OCI-LY7 (cell line): ENCODE measurements around the gene ENPP7. TPM values are rescaled to one million over a fixed set of nuclear protein-coding genes. Genes with fewer than 3 reads are reported as not detected.

ENCODE experiments used
- BruUV-seq: library from RNA; stranded (reverse); fragments of 400-500 nt; replicated peaks from 2 replicates; lab custom pipeline; 2021; lab: Mats Ljungman, UMichigan
- CTCF ChIA-PET: fragments of 300-600 bp; sonication (Branson Sonifier 250); formaldehyde crosslinking; loops from one replicate; lab custom pipeline; 2022; ENCODE audit warnings: antibody characterized with exemption; ENCODE audit not compliant: unreplicated experiment; lab: Charles Lee
- POLR2A ChIA-PET: fragments of 300-600 bp; sonication (Branson Sonifier 250); formaldehyde crosslinking; loops from one replicate; lab custom pipeline; 2022; ENCODE audit warnings: antibody characterized with exemption; lab: Charles Lee
- DNase-seq: peaks from one replicate; pipeline ENCODE4 v3.0.0-alpha.2; 2015; ENCODE audit warnings: low spot score
- H2AFZ ChIP-seq: fragments of 200-600 bp; sonication (generic), shearing (Covaris generic); 2 replicates; pipeline ENCODE4 v1.6.1; 2014; ENCODE audit warnings: mild to moderate bottlenecking, antibody characterized with exemption, low read length, moderate library complexity
- H3K27ac ChIP-seq: fragments of 200-600 bp; sonication (generic); 2 replicates; pipeline ENCODE4 v1.5.1; 2014; ENCODE audit warnings: mixed run types, low read depth, mild to moderate bottlenecking, moderate library complexity, low read length, inconsistent platforms; ENCODE audit not compliant: poor library complexity, severe bottlenecking
- H3K36me3 ChIP-seq: fragments of 200-600 bp; sonication (generic); 2 replicates; pipeline ENCODE4 v1.6.1; 2014; ENCODE audit warnings: mild to moderate bottlenecking, antibody characterized with exemption, low read length, moderate library complexity, mixed read lengths; ENCODE audit not compliant: insufficient read depth
- H3K4me1 ChIP-seq: fragments of 200-600 bp; sonication (generic); 2 replicates; pipeline ENCODE4 v1.5.1; 2014; ENCODE audit warnings: mild to moderate bottlenecking, low read length; ENCODE audit not compliant: insufficient read depth, poor library complexity, severe bottlenecking
- H3K4me2 ChIP-seq: fragments of 200-600 bp; sonication (generic); 2 replicates; pipeline ENCODE4 v1.6.1; 2014; ENCODE audit warnings: mild to moderate bottlenecking, low read length
- H3K4me3 ChIP-seq: fragments of 200-600 bp; sonication (generic); 2 replicates; pipeline ENCODE4 v1.5.1; 2014; ENCODE audit warnings: mild to moderate bottlenecking, low read depth, low read length; ENCODE audit not compliant: poor library complexity, severe bottlenecking
- H3K79me2 ChIP-seq: fragments of 200-600 bp; sonication (generic); 2 replicates; pipeline ENCODE4 v1.6.1; 2016; ENCODE audit warnings: low read depth, mild to moderate bottlenecking, low read length, moderate library complexity, mixed read lengths; ENCODE audit not compliant: insufficient read depth
- H3K9me2 ChIP-seq: fragments of 200-600 bp; sonication (generic); 2 replicates; pipeline ENCODE4 v1.6.1; 2016; ENCODE audit warnings: mild to moderate bottlenecking, low read length, mixed read lengths; ENCODE audit not compliant: insufficient read depth
- H3K9me3 ChIP-seq: fragments of 200-600 bp; sonication (generic); 2 replicates; pipeline ENCODE4 v1.6.1; 2014; ENCODE audit warnings: mild to moderate bottlenecking, mixed run types, low read length, mixed read lengths
- H4K20me1 ChIP-seq: fragments of 200-600 bp; sonication (generic); 2 replicates; pipeline ENCODE4 v1.6.1; 2014; ENCODE audit warnings: mild to moderate bottlenecking, antibody characterized with exemption, low read length, moderate library complexity, mixed read lengths; ENCODE audit not compliant: insufficient read depth
- CTCF ChIP-seq: fragments of 200-600 bp; sonication (generic); conservative IDR thresholded peaks from 2 replicates; pipeline ENCODE4 v1.5.1; 2014; ENCODE audit warnings: mild to moderate bottlenecking, antibody characterized with exemption, low read length, moderate library complexity, mixed read lengths
- EZH2phosphoT487 ChIP-seq: fragments of 200-600 bp; sonication (generic); IDR thresholded peaks from 2 replicates; pipeline ENCODE4 v1.6.1; 2018; ENCODE audit warnings: low read depth, borderline replicate concordance, mild to moderate bottlenecking, mixed run types, antibody characterized with exemption, low read length, moderate library complexity, mixed read lengths
- intact Hi-C: fragments of 100-400 bp; cut with micrococcal nuclease; formaldehyde crosslinking; loops from one replicate; pipeline ENCODE4 v1.10.0; 2022; ENCODE audit not compliant: unreplicated experiment
- total RNA-seq, 2 experiments: library from RNA; depleted of rRNA in 1 of 2; stranded (reverse); fragments of >200 nt in 1 of 2; shearing (Covaris generic) in 1 of 2; gene quantifications; 2 replicates each; pipeline ENCODE4 v1.2.3, GENCODE V29; 2014 to 2022

The ENPP7 gene
- total RNA-seq, 2 experiments from 2014 or later = 0.28 to 0.42 TPM

- no peaks in the 10 kb centered on the region for H3K9me2 ChIP-seq
- no peak overlapping the region for H3K27ac ChIP-seq
- peak overlapping the region; percentile 96 for H3K4me2 ChIP-seq
- peak overlapping the region; percentile 95 for H3K4me3 ChIP-seq
- BruUV-seq = no TSS peak
- H3K4me1 ChIP-seq = peaks cover 37% of the 10 kb centered on the region
- H3K9me3 ChIP-seq = no peaks in the 10 kb centered on the region
- H3K36me3 ChIP-seq = peaks cover 18% of the 10 kb centered on the region
- DNase-seq = no peak
- H4K20me1 ChIP-seq = peaks cover 10% of the 10 kb centered on the region; the same call in 1 of the 2 replicates
- intact Hi-C loops = loop anchor here (2.0 to 5.0 kb wide), 2 partner anchors 17 to 38 kb away; partner anchors contain the start of gene CBX8
- TF ChIP-seq CTCF (no peak), EZH2phosphoT487 (no peak)
- H3K79me2 ChIP-seq = no peaks in the 10 kb centered on the region
- H2AFZ ChIP-seq = no peak overlapping the region
- CTCF ChIA-PET = no interaction called here
- POLR2A ChIA-PET = interaction anchor here (1.7 kb wide), 1 partner anchor 39 kb away, joined by 4 read pairs; no protein-coding TSS in a partner anchor
Measured at GRCh38 chr17:79779661-79780365, 49.1 kb downstream of the ENPP7 start.

GRCh38 chr17:79781012-79781650 lies 50.4 kb downstream of the ENPP7 start:
- Histone ChIP-seq H3K27ac (no peak overlapping the region), H3K9me3 (no peaks in the 10 kb centered on the region), H3K79me2 (no peaks in the 10 kb centered on the region), H2AFZ (no peak overlapping the region), H3K4me1 (peaks cover 37% of the 10 kb centered on the region), H3K4me3 (no peak overlapping the region), H4K20me1 (peaks cover 10% of the 10 kb centered on the region; the same call in 1 of the 2 replicates), H3K4me2 (peak overlapping the region; percentile 23; the same call in 1 of the 2 replicates), H3K36me3 (peaks cover 18% of the 10 kb centered on the region), H3K9me2 (no peaks in the 10 kb centered on the region)
- TF ChIP-seq CTCF (no peak), EZH2phosphoT487 (no peak)
- DNase-seq = no peak
- ChIA-PET POLR2A (interaction anchor here (0.7 kb wide), 1 partner anchor 58 kb away, joined by 3 read pairs; the partner anchor contains the start of gene CBX4), CTCF (no interaction called here)
- BruUV-seq = no TSS peak
- intact Hi-C loops = no loop called here
